GM18861 (cell line): ENCODE measurements around the gene PDGFRA.

Experiments used
- ATAC-seq: cut with Tn5 transposase; IDR thresholded peaks from one replicate; pipeline ENCODE4 v1.9.1; 2021; ENCODE audit not compliant: unreplicated experiment

The PDGFRA gene

GRCh38 chr4:54254915-54255246 lies 25.8 kb downstream of the PDGFRA start:
- ATAC-seq, result no peak

DNA sequence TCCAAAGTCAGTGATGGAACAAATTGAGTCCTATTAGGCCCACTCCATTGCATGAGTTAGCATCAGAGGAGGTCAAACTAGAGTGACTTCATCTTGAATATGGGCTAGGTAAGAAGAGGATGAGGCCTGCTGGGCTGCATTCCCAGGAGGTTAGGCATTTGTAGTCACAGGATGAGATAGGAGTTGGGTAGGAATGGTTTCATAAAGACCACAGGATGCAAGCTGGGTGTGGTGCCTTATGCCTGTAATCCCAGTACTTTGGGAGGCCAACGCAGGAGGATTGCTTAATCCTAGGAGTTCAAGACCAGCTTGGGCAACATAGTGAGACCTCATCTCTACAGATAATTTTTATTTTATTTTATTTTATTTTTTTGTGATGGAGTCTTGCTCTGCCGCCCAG lies 26.8 kb downstream of the PDGFRA start:
- no peak for ATAC-seq

DNA sequence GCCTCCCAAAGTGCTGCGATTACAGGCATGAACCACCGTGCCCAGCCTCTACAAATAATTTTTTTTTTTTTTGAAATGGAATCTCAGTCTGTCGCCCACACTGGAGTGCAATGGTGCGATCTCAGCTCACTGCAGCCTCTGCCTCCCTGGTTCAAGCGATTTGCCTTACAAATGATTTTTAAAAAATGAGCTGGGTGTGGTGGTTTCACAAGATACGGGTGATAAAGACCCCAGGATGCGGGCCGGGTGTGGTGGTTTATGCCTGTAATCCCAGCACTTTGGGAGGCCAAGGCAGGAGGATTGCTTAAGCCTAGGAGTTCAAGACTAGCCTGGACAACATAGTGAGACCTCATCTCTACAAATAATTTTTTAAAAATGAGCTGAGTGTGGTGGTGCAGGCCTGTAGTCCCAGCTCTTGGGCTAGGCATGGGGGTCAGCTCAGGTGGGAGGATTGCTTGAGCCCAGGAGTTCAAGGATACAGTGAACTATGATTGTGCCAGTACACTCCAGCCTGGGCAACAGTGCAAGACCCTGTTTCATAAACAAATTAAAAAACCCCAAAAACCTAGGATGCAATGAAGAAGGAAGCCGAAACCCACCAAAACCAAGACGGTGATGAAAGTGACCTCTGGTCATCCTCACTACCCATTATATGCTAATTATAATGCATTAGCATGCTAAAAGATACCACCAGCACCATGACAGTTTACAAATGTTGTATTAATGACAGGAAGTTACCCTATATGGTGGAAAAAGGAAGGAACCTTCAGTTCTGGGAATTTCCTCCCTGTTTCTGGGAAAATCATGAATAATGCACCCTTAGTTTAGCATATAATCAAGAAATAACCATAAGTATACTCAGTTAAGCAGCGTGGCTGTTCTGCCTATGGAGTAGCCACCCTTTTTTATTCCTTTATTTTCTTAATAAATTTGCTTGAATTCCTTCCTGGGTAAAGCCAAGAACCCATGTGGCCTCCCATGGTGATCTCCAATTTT lies 27.7 kb downstream of the PDGFRA start:
- no peak for ATAC-seq

DNA sequence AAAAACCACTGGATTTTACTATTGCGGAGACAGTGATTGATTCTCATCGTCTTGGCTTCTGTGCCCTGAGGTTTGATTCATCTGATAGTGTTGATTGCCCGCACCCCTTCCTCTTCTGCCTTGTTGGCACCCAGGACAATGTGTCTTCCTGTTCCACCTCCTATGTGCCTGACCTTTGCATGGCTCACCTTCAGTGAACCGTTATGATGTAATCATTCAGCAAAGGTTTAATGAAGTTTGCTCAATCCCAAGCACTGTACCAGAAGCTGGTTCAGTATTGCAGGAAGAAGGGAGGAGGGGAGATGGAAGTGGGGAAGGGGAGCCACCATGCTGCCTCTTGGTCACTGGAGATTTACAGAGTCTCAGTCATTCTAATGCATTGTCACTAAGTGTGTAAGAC lies 36.3 kb downstream of the PDGFRA start:
- no peak for ATAC-seq

- no peak for ATAC-seq
These were observed 39.1 kb downstream of the PDGFRA start for GRCh38 chr4:54268151-54268550.

GRCh38 chr4:54271464-54271863 lies 42.4 kb downstream of the PDGFRA start:
- ATAC-seq, result no peak

DNA sequence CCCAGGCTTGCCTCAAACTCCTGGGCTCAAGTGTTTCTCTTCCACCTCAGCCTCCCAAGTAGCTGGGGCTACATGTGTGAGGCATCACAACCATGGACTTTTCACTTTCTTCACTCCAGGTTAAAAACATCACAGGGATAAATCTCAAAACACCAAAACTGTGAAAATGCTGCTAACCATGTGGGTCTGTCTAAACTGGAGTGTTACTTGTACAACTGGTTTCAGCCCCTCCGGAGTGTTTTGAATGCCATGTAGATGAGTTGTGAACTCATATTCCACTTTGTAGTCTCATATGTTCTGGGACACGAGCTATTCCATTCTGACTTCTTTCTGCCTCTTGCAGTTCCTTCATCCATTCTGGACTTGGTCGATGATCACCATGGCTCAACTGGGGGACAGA lies 43.0 kb downstream of the PDGFRA start:
- no peak for ATAC-seq

DNA sequence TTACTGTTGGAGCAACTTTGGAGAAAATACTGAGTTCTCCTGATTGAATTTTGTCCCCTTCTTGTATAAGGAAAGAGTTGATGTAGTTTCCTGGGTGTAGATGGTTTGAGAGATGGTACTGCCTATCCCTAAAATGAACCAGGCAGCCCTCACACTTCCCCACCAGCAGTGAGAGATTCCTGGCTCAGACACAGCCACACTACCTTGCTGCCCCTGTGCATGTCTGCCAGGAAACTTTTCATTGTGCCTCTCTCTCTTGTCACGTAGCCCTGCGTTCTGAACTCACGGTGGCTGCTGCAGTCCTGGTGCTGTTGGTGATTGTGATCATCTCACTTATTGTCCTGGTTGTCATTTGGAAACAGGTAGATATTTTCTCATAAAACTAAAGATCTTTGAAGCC lies 45.2 kb downstream of the PDGFRA start:
- ATAC-seq, result no peak

- no peak for ATAC-seq
These were observed 45.9 kb downstream of the PDGFRA start for GRCh38 chr4:54274795-54275665.

DNA sequence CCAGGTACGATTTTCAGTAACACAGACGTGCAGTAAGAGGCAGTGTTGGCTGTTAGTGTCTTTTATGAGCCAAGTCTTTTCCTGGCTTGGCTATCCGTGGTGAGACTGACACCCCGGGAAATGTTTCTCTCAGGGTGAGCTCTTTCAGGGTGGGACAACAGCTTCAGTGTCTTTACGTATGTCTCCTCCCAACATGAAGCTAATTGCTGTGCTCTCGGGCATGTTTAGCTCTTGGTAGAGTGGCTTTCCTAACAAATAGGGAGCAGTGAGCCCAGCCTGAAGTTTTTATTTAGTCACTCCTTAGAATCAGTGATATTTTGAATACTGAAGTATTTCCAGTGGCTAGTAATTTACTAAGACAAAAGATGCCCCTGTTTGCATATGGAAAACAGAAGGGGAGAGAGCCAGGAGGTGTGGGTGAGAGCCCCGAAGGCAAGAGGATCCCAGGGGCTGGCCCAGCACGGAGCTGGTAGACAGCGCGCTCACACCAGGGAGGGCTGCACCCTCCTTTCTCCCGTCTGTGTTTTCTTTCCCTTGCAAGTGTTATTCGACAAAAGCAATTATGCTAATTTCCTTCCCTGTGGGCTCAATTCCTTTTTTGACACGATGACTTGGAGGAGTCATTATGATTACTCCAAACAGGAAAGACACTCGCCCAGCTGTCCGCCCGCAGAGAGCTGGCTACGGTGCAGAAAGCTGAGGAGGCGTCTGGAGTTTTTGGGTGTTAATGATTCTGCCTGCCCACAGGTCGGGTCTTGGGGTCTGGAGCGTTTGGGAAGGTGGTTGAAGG lies 47.7 kb downstream of the PDGFRA start:
- ATAC-seq, result no peak

DNA sequence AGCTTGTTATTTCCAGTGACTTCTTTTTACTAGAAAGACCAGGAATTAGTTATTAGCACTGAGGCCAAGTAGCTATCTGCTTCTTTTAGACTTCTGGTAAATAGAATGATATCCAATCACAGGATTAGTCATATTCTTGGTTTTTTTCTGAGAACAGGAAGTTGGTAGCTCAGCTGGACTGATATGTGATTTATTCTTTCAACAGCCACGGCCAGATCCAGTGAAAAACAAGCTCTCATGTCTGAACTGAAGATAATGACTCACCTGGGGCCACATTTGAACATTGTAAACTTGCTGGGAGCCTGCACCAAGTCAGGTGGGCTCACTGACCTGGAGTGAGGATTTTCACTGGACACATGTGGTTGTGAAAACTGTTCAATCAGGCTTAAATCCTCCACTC lies 48.6 kb downstream of the PDGFRA start:
- ATAC-seq, result no peak

DNA sequence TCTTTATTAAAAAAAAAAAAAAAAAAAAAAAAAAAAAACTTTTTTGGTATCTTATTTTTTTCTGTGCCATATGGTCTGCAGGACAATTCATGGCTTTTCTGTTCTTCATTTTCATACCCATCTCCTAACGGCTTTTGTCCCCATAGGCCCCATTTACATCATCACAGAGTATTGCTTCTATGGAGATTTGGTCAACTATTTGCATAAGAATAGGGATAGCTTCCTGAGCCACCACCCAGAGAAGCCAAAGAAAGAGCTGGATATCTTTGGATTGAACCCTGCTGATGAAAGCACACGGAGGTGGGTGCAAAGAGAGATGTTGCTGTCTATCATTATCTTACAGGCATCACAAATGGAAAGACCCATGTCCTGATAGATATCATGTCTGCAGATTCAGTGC lies 49.1 kb downstream of the PDGFRA start:
- no peak for ATAC-seq

DNA sequence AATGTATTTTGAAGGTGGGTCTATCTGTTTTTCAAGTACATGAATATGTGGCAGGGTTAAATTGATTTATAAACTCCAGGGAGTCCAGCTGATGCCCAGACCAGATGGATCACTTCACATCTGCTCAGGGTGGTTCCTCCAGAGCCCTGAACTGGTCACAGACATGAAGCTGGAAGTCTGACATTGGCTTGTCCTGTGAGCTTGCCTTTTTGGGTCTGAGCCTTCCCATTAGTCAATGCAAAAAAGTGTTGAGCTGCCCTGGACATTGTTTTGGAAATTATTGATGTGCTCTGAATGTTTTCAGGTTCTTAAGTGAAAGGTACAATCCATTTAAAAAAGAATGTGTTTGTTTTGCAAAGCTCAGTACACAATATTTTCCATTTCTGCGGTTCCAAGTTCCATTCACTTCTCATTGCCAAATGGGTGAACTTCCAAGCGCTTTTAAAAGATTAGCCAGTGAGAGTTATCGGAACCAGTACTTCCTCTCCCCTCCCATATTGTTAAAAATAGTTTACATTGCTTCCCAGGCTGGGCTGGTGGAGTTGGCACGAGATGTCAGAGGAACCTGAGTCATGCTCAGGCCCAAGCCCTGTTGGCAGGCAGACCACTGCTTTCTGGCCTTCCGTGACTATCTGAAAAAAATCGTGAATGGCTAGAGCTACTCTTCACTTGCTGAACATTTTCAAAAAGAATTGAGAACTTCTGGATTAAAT lies 52.1 kb downstream of the PDGFRA start:
- ATAC-seq, result no peak

GRCh38 chr4:54282837-54283236 lies 53.7 kb downstream of the PDGFRA start:
- ATAC-seq, result no peak

DNA sequence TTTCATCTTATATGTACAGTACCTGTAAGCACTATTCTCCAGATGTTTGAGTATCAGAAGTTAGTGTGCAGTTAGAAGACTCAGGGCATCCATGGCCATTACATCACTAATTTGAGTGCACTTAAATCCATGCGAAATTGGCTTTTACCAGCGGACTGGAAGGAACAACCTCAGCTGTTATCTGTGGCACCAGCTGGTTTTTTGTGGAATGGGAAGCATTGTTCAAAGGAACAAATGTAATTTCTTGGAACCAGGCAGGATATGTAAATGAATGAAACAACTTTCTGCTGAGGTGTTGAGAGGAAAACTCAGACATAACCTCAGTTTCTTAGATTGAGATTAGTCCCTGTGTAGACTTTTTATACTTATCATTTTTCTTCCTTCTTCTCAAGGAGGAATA lies 60.2 kb downstream of the PDGFRA start:
- ATAC-seq, result no peak

- ATAC-seq, result no peak
These were observed 61.9 kb downstream of the PDGFRA start for GRCh38 chr4:54290980-54291379.

- ATAC-seq, result no peak
These were observed 67.6 kb downstream of the PDGFRA start for GRCh38 chr4:54296548-54297203.

DNA sequence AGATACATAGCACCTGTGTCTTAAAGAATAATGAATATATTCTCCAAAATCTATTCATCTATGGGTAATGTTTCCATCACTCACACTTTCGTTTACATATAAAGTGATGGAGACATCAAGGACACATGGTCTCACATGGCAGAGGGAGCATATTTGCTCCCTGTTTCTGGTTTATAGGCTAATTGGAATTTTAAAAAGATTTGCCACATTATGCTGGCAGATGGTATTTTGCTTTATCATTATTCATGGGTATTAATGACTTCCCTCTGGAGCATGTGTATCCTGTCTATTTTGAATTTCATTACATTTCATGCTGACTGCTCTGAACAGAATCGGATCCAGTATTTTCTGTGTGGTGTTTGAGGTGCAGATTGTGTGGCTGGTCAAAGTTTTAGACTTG lies 79.0 kb downstream of the PDGFRA start:
- ATAC-seq, result no peak

GRCh38 chr4:54315561-54316538 lies 86.8 kb downstream of the PDGFRA start:
- peak; percentile 99 for ATAC-seq
